Testis (tissue), 2 donors: ENCODE data around the gene GMDS.

Experiments
- CTCF ChIP-seq, 3 experiments: fragments of 450-650 bp in 2 of 3; fragments of 200-600 bp in 1 of 3; sonication (generic) in 1 of 3; IDR thresholded peaks; one replicate each; pipeline ENCODE4 v1.5.1; 2016 to 2019; ENCODE audit warnings: antibody characterized with exemption in 3 of 3, mild to moderate bottlenecking in 2 of 3, moderate library complexity in 1 of 3
- POLR2A ChIP-seq: fragments of 450-650 bp; IDR thresholded peaks from one replicate; pipeline ENCODE4 v1.6.1; 2017; ENCODE audit warnings: antibody characterized with exemption, mild to moderate bottlenecking, moderate library complexity

- TF ChIP-seq CTCF (IDR thresholded peaks at IDR 0.05) = no peak
- TF ChIP-seq POLR2A = no peak
Observed at GRCh38 chr6:1906609-1907008, 338.8 kb downstream of the GMDS start.
